Stimulated activated CD4-positive, alpha-beta T cell treated with anti-CD3 and anti-CD28 coated beads, Interleukin-2, amount 100 ng/mL, for 48 hours (primary cell): ENCODE measurements around the gene ZKSCAN2.

Experiments
- DNase-seq, 2 donors: peaks; one replicate each; pipeline ENCODE4 v3.0.0-alpha.2; 2020

ZKSCAN2 gene

GRCh38 chr16:25223964-25224363, 33.7 kb downstream of the ZKSCAN2 start:
- DNase-seq, result no peak

GRCh38 chr16:25222959-25223358, 34.7 kb downstream of the ZKSCAN2 start:
- DNase-seq, result no peak

GRCh38 chr16:25219070-25219737, 38.4 kb downstream of the ZKSCAN2 start:
- DNase-seq, result no peak

GRCh38 chr16:25217921-25218320, 39.7 kb downstream of the ZKSCAN2 start:
- DNase-seq, result no peak

GRCh38 chr16:25217112-25217511, 40.5 kb downstream of the ZKSCAN2 start:
- DNase-seq, result no peak

GRCh38 chr16:25213709-25214397, 43.8 kb downstream of the ZKSCAN2 start:
- DNase-seq, result no peak

- no peak for DNase-seq
Observed at GRCh38 chr16:25212636-25213035, 45.0 kb downstream of the ZKSCAN2 start.

- no peak for DNase-seq
Observed at GRCh38 chr16:25210758-25211157, 46.9 kb downstream of the ZKSCAN2 start.

- no peak for DNase-seq
Observed at GRCh38 chr16:25199457-25199856, 58.2 kb downstream of the ZKSCAN2 start.

- DNase-seq, result no peak
Observed at GRCh38 chr16:25198021-25198420, 59.6 kb downstream of the ZKSCAN2 start.

GRCh38 chr16:25194273-25194878, 63.3 kb downstream of the ZKSCAN2 start:
- DNase-seq, result no peak

- no peak for DNase-seq
Observed at GRCh38 chr16:25192096-25192495, 65.5 kb downstream of the ZKSCAN2 start.

- no peak for DNase-seq
Observed at GRCh38 chr16:25189305-25189704, 68.3 kb downstream of the ZKSCAN2 start.

GRCh38 chr16:25187491-25187795, 70.2 kb downstream of the ZKSCAN2 start:
- DNase-seq, result no peak
